IMR-90 (cell line): ENCODE data around the gene SLIT3. TPM values are rescaled to one million over a fixed set of nuclear protein-coding genes. Genes with fewer than 3 reads are reported as not detected.

Source experiments
- ATAC-seq: fragments of 200-7000 bp; cut with Tn5 transposase; 2 replicates; pipeline ENCODE4 v1.9.1; 2020; ENCODE audit warnings: low read depth, mild to moderate bottlenecking, moderate library complexity
- BruUV-seq: library from RNA; stranded (reverse); fragments of 400-500 nt; replicated peaks from 2 replicates; lab custom pipeline; 2021; lab: Mats Ljungman, UMichigan
- CTCF ChIA-PET: fragments of 300-600 bp; formaldehyde crosslinking; extraction: SDS; loops from one replicate; lab custom pipeline; 2021; ENCODE audit warnings: antibody characterized with exemption; lab: Yijun Ruan, JAX
- POLR2A ChIA-PET: fragments of 300-600 bp; sonication (Branson Sonifier 250); formaldehyde crosslinking; loops from one replicate; lab custom pipeline; 2022; ENCODE audit warnings: antibody characterized with exemption; ENCODE audit not compliant: unreplicated experiment; lab: Charles Lee
- DNase-seq: peaks from one replicate; pipeline ENCODE4 v3.0.0; 2013
- H2AFZ ChIP-seq: replicated peaks from 2 replicates; pipeline ENCODE3; 2013; ENCODE audit warnings: low read length, mild to moderate bottlenecking; ENCODE audit not compliant: poor library complexity
- H2AK5ac ChIP-seq: 2 replicates; pipeline ENCODE4 v1.6.1; 2013; ENCODE audit warnings: low read depth, low read length, inconsistent platforms
- H2AK9ac ChIP-seq: replicated peaks from 2 replicates; pipeline ENCODE3; 2013; ENCODE audit warnings: mild to moderate bottlenecking, low read depth, low read length, moderate library complexity; ENCODE audit not compliant: poor library complexity
- H2BK120ac ChIP-seq: 2 replicates; pipeline ENCODE4 v1.6.1; 2013; ENCODE audit warnings: low read depth, low read length, inconsistent platforms
- H2BK15ac ChIP-seq: 3 replicates; pipeline ENCODE4 v1.6.1; 2013; ENCODE audit warnings: low read depth, low read length, inconsistent platforms
- H2BK20ac ChIP-seq: 2 replicates; pipeline ENCODE4 v1.6.1; 2013; ENCODE audit warnings: low read depth, mild to moderate bottlenecking, inconsistent platforms, low read length, moderate library complexity
- H2BK5ac ChIP-seq: 2 replicates; pipeline ENCODE4 v1.6.1; 2013; ENCODE audit warnings: mild to moderate bottlenecking, low read depth, low read length, inconsistent platforms; ENCODE audit not compliant: poor library complexity, severe bottlenecking
- H3K14ac ChIP-seq: replicated peaks from 2 replicates; pipeline ENCODE4 v1.6.1; 2013; ENCODE audit warnings: low read depth, low read length, inconsistent platforms
- H3K18ac ChIP-seq: 2 replicates; pipeline ENCODE4 v1.6.1; 2013; ENCODE audit warnings: low read depth, low read length, control low read depth
- H3K23ac ChIP-seq: 2 replicates; pipeline ENCODE4 v1.6.1; 2013; ENCODE audit warnings: low read depth, low read length, inconsistent platforms
- H3K27ac ChIP-seq: 2 replicates; pipeline ENCODE4 v1.5.1; 2013; ENCODE audit warnings: mild to moderate bottlenecking, control low read depth, low read length; ENCODE audit not compliant: insufficient read depth
- H3K27me3 ChIP-seq: 2 replicates; pipeline ENCODE4 v1.6.1; 2013; ENCODE audit warnings: low read length; ENCODE audit not compliant: control insufficient read depth, insufficient read depth
- H3K36me3 ChIP-seq: 2 replicates; pipeline ENCODE4 v1.6.1; 2013; ENCODE audit warnings: low read length, mixed read lengths; ENCODE audit not compliant: control insufficient read depth, insufficient read depth
- H3K4ac ChIP-seq: 2 replicates; pipeline ENCODE4 v1.6.1; 2013; ENCODE audit warnings: low read depth, low read length, inconsistent platforms
- H3K4me1 ChIP-seq: 2 replicates; pipeline ENCODE4 v1.6.1; 2013; ENCODE audit warnings: low read length, mixed read lengths; ENCODE audit not compliant: control insufficient read depth, insufficient read depth
- H3K4me2 ChIP-seq: 2 replicates; pipeline ENCODE4 v1.6.1; 2013; ENCODE audit warnings: low read depth, mild to moderate bottlenecking, control low read depth, low read length, moderate library complexity
- H3K4me3 ChIP-seq: 2 replicates; pipeline ENCODE4 v1.5.1; 2013; ENCODE audit warnings: low read depth, mild to moderate bottlenecking, control low read depth, low read length, moderate library complexity; ENCODE audit not compliant: insufficient read depth
- H3K56ac ChIP-seq: 2 replicates; pipeline ENCODE4 v1.6.1; 2013; ENCODE audit warnings: low read length, inconsistent platforms; ENCODE audit not compliant: insufficient read depth; ENCODE audit errors: extremely low read depth
- H3K79me1 ChIP-seq, 2 experiments: 2 replicates each; pipeline ENCODE4 v1.6.1; 2013; ENCODE audit warnings: low read length in 2 of 2, inconsistent platforms in 1 of 2, low read depth in 1 of 2
- H3K9ac ChIP-seq: 2 replicates; pipeline ENCODE4 v1.6.1; 2013; ENCODE audit warnings: low read depth, low read length, control low read depth
- H3K9me1 ChIP-seq: 2 replicates; pipeline ENCODE4 v1.6.1; 2013; ENCODE audit warnings: low read length, inconsistent platforms; ENCODE audit not compliant: insufficient read depth
- H3K9me3 ChIP-seq: 2 replicates; pipeline ENCODE4 v1.6.1; 2013; ENCODE audit warnings: low read length; ENCODE audit not compliant: control insufficient read depth, insufficient read depth
- H4K20me1 ChIP-seq: 2 replicates; pipeline ENCODE4 v1.6.1; 2013; ENCODE audit warnings: low read length, inconsistent platforms; ENCODE audit not compliant: insufficient read depth
- H4K5ac ChIP-seq: 2 replicates; pipeline ENCODE4 v1.6.1; 2013; ENCODE audit warnings: mild to moderate bottlenecking, low read depth, low read length, control low read depth
- H4K8ac ChIP-seq, 2 experiments: 2 replicates each; pipeline ENCODE4 v1.6.1; 2013; ENCODE audit warnings: low read depth in 2 of 2, low read length in 2 of 2, control low read depth in 1 of 2, inconsistent platforms in 1 of 2
- H4K91ac ChIP-seq: 2 replicates; pipeline ENCODE4 v1.6.1; 2013; ENCODE audit warnings: low read depth, low read length, inconsistent platforms; ENCODE audit not compliant: insufficient read depth
- BHLHE40 ChIP-seq: fragments of 150-350 bp; IDR thresholded peaks from 2 replicates; pipeline ENCODE4 v1.6.1; 2016; ENCODE audit warnings: mild to moderate bottlenecking, low read depth, low read length
- CEBPB ChIP-seq: IDR thresholded peaks from 2 replicates; pipeline ENCODE4 v1.6.1; 2012; ENCODE audit warnings: low read depth, low read length, improper control_type of control experiment
- CHD1 ChIP-seq: IDR thresholded peaks from 2 replicates; pipeline ENCODE4 v1.6.1; 2012; ENCODE audit warnings: low read depth, low read length, improper control_type of control experiment
- CTCF ChIP-seq: conservative IDR thresholded peaks from 2 replicates; pipeline ENCODE4 v1.5.1; 2012; ENCODE audit warnings: mild to moderate bottlenecking, low read depth, low read length, improper control_type of control experiment
- FOS ChIP-seq: fragments of 150-350 bp; IDR thresholded peaks from 2 replicates; pipeline ENCODE4 v1.6.1; 2016; ENCODE audit warnings: low read depth, low read length
- MAFK ChIP-seq: IDR thresholded peaks from 2 replicates; pipeline ENCODE4 v1.6.1; 2012; ENCODE audit warnings: low read depth, low read length, improper control_type of control experiment
- MAZ ChIP-seq: IDR thresholded peaks from 2 replicates; pipeline ENCODE4 v1.6.1; 2012; ENCODE audit warnings: low read depth, mild to moderate bottlenecking, low read length, improper control_type of control experiment, moderate library complexity, borderline replicate concordance
- MXI1 ChIP-seq: IDR thresholded peaks from 2 replicates; pipeline ENCODE4 v1.6.1; 2012; ENCODE audit warnings: low read depth, mild to moderate bottlenecking, low read length, moderate library complexity, borderline replicate concordance
- NFE2L2 ChIP-seq: fragments of 150-350 bp; IDR thresholded peaks from 2 replicates; pipeline ENCODE4 v1.6.1; 2016; ENCODE audit warnings: low read depth, mild to moderate bottlenecking, low read length
- POLR2A ChIP-seq: IDR thresholded peaks from 2 replicates; pipeline ENCODE4 v1.6.1; 2012; ENCODE audit warnings: mild to moderate bottlenecking, low read depth, low read length
- RAD21 ChIP-seq: IDR thresholded peaks from 2 replicates; pipeline ENCODE4 v1.6.1; 2012; ENCODE audit warnings: low read length, improper control_type of control experiment
- RCOR1 ChIP-seq: IDR thresholded peaks from 2 replicates; pipeline ENCODE4 v1.6.1; 2012; ENCODE audit warnings: mild to moderate bottlenecking, low read length, improper control_type of control experiment; ENCODE audit not compliant: insufficient replicate concordance
- RFX5 ChIP-seq: IDR thresholded peaks from 2 replicates; pipeline ENCODE4 v1.8.0; 2012; ENCODE audit warnings: low read depth, mild to moderate bottlenecking, low read length, moderate library complexity
- SMC3 ChIP-seq: fragments of 150-350 bp; IDR thresholded peaks from 2 replicates; pipeline ENCODE4 v1.6.1; 2016; ENCODE audit warnings: low read depth, mild to moderate bottlenecking, antibody characterized with exemption, low read length, moderate library complexity
- WGBS, 2 experiments: methylation state at CpG; one replicate each; pipeline versions ENCODE4 v1.1.5 to v1.1.7; 2013; ENCODE audit warnings: missing lambda C conversion rate in 2 of 2; ENCODE audit not compliant: insufficient read length in 1 of 2; ENCODE audit errors: extremely low coverage in 2 of 2; 5-methylcytosine and 5-hydroxymethylcytosine counted together
- dilution Hi-C: fragments of 300-500 bp; cut with HindIII; formaldehyde crosslinking; loops from one replicate; pipeline ENCODE4 v1.14.3; 2018; ENCODE audit warnings: low sequenced_read_pairs; ENCODE audit not compliant: unreplicated experiment
- in situ Hi-C: fragments of 300-500 bp; cut with MboI; formaldehyde crosslinking; loops from 3 replicates; pipeline ENCODE4 v1.14.3; 2019; ENCODE audit warnings: low sequenced_read_pairs, inconsistent platforms, mixed read lengths
- intact Hi-C: fragments of 100-400 bp; cut with micrococcal nuclease; formaldehyde crosslinking; loops from 2 replicates; pipeline ENCODE4 v1.10.0; 2022
- polyA plus RNA-seq, 3 experiments: library from polyadenylated mRNA; depleted of rRNA; stranded (reverse); fragments of >200 nt; gene quantifications; 2 replicates each; pipeline ENCODE4 v1.2.3, GENCODE V29; 2012; ENCODE audit warnings: low replicate concordance in 1 of 3
- total RNA-seq: library from RNA; depleted of rRNA; stranded (reverse); fragments of >200 nt; gene quantifications from 2 replicates; pipeline ENCODE4 v1.2.3, GENCODE V29; 2012
- TF ChIP-seq, protein P1 (sequence below): fragments of 150-350 bp; IDR thresholded peaks from 2 replicates; pipeline ENCODE4 v1.6.1; 2016; ENCODE audit warnings: low read depth, mild to moderate bottlenecking, low read length, moderate library complexity, borderline replicate concordance

The SLIT3 gene
- total and polyA plus RNA-seq, 2 of the 4 experiments (the other 2 are of a cell fraction): 0.18 to 0.50 TPM

DNA sequence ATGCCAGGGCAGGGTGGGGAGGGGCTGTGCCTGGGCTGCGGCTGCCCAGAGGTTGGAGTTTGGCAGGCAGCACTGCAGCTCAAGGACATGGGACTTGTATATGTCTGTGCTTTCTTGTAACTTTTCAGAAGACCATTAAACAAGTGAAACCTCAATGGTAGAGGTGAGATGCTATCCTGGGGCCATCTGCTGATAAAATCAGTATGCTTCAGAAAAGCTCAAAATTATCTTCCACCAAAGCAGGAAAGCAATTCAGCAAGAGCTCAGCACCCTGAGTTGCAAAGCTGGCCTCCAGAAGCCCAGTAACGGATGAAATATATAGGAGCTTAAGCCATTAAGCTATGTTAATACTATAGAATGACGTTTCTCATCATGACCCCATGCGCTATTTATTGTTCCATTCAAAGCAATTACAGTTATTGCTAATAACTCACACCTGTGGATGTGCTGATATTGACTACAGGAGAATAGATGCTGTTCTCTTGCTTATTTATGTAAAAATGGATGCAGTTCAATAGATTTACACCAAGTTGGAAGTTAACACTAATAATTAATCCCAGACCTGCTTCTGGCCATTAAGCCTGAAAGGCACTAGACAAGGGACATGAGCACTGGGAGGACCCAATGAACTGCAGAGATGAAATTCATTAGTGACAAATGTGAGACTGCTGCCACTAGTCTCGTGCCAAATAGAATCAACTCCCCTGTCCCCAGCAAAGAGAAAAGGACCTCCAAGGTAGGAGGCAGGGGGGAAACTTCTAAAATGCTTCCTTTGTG, 405.5 kb downstream of the SLIT3 start:
- H3K9me1 ChIP-seq: no peaks in the 10 kb centered on the region
- H4K8ac ChIP-seq: no peak overlapping the region
- no peaks in the 10 kb centered on the region for H3K79me1 ChIP-seq
- H3K23ac ChIP-seq: no peak overlapping the region
- no TSS peak for BruUV-seq
- CTCF ChIA-PET: no interaction called here
- no peak overlapping the region for H2BK15ac ChIP-seq
- no peak overlapping the region for H3K4me3 ChIP-seq
- no peak overlapping the region for H2AFZ ChIP-seq
- ATAC-seq (no peak), DNase-seq (no peak)
- H4K20me1 ChIP-seq: no peaks in the 10 kb centered on the region
- no peak overlapping the region for H3K56ac ChIP-seq
- POLR2A ChIA-PET: no interaction called here
- H3K9me3 ChIP-seq: no peaks in the 10 kb centered on the region
- H2BK20ac ChIP-seq: no peak overlapping the region
- no CpG with 5 or more reads among the region's 5 CpGs for WGBS, 2 experiments
- H3K27me3 ChIP-seq: no peaks in the 10 kb centered on the region
- H3K14ac ChIP-seq: no peak overlapping the region
- no peak overlapping the region for H3K9ac ChIP-seq
- no peak for TF ChIP-seq POLR2A
- TF ChIP-seq CTCF: no peak
- TF ChIP-seq, protein P1, sequence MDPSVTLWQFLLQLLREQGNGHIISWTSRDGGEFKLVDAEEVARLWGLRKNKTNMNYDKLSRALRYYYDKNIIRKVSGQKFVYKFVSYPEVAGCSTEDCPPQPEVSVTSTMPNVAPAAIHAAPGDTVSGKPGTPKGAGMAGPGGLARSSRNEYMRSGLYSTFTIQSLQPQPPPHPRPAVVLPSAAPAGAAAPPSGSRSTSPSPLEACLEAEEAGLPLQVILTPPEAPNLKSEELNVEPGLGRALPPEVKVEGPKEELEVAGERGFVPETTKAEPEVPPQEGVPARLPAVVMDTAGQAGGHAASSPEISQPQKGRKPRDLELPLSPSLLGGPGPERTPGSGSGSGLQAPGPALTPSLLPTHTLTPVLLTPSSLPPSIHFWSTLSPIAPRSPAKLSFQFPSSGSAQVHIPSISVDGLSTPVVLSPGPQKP: no peak
- TF ChIP-seq CEBPB: no peak
- no peak for TF ChIP-seq BHLHE40
- no peak for TF ChIP-seq MAFK
- no peak for TF ChIP-seq SMC3
- TF ChIP-seq NFE2L2: no peak
- no peak for TF ChIP-seq RCOR1
- TF ChIP-seq MXI1: no peak
- no peak for TF ChIP-seq RAD21
- no peak for TF ChIP-seq CHD1
- no peak for TF ChIP-seq RFX5
- no peak for TF ChIP-seq FOS
- TF ChIP-seq MAZ: no peak
- H3K36me3 ChIP-seq: no peaks in the 10 kb centered on the region
- H2AK5ac ChIP-seq: no peak overlapping the region
- no peak overlapping the region for H3K18ac ChIP-seq
- dilution Hi-C loops (no loop called here), in situ Hi-C loops (no loop called here), intact Hi-C loops (no loop called here)
- H3K4ac ChIP-seq: no peak overlapping the region
- H3K4me1 ChIP-seq: no peaks in the 10 kb centered on the region
- H2BK5ac ChIP-seq: no peak overlapping the region
- no peak overlapping the region for H3K4me2 ChIP-seq
- H2AK9ac ChIP-seq: no peak overlapping the region
- no peak overlapping the region for H4K91ac ChIP-seq
- H2BK120ac ChIP-seq: no peak overlapping the region
- H4K5ac ChIP-seq: no peak overlapping the region
- no peak overlapping the region for H3K27ac ChIP-seq
